ENCODE measurements around the gene PWWP2A.
"Not testable (repeated sequence)": the region's sequence is repeated elsewhere in the genome, so short reads cannot be mapped to it uniquely, and the experiment has no call there.

Gene PWWP2A

DNA sequence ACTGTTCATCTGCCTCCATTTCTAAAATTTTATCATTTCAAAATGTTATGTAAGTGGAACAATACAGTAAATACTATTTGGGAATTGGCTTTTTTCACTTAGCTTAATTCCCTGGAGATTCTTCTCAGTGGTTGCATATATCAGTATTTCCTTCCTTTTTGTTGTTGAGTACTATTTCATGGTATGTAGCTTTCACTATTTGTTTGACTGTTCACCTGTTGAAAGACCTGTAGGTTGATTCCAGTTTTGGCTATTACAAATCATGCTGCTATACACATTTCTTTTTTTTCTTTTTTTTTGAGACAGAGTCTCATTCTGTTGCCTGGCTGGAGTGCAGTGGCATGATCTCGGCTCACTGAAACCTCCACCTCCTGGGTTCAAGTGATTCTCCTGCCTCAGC is 33.0 kb upstream of the PWWP2A start:
- in situ Hi-C loops (cut with HindIII; ENCODE audit: low sequenced_read_pairs): no loop called here
- TF ChIP-seq, protein P1, sequence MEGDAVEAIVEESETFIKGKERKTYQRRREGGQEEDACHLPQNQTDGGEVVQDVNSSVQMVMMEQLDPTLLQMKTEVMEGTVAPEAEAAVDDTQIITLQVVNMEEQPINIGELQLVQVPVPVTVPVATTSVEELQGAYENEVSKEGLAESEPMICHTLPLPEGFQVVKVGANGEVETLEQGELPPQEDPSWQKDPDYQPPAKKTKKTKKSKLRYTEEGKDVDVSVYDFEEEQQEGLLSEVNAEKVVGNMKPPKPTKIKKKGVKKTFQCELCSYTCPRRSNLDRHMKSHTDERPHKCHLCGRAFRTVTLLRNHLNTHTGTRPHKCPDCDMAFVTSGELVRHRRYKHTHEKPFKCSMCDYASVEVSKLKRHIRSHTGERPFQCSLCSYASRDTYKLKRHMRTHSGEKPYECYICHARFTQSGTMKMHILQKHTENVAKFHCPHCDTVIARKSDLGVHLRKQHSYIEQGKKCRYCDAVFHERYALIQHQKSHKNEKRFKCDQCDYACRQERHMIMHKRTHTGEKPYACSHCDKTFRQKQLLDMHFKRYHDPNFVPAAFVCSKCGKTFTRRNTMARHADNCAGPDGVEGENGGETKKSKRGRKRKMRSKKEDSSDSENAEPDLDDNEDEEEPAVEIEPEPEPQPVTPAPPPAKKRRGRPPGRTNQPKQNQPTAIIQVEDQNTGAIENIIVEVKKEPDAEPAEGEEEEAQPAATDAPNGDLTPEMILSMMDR (IDR thresholded peaks at IDR 0.05; ENCODE audit: low read depth, low read length): no peak
- no peak for DNase-seq (ENCODE audit: low read depth, low spot score)
- no peak overlapping the region for H3K4me3 ChIP-seq (ENCODE audit: low read depth, low read length)

GRCh38 chr5:160151017-160151416 is 31.8 kb upstream of the PWWP2A start:
- in situ Hi-C loops (cut with HindIII; ENCODE audit: low sequenced_read_pairs): no loop called here
- no peak for DNase-seq (ENCODE audit: low read depth, low spot score)
- H3K4me3 ChIP-seq (ENCODE audit: low read depth, low read length): no peak overlapping the region
- TF ChIP-seq, protein P1 (IDR thresholded peaks at IDR 0.05; ENCODE audit: low read depth, low read length): no peak

DNA sequence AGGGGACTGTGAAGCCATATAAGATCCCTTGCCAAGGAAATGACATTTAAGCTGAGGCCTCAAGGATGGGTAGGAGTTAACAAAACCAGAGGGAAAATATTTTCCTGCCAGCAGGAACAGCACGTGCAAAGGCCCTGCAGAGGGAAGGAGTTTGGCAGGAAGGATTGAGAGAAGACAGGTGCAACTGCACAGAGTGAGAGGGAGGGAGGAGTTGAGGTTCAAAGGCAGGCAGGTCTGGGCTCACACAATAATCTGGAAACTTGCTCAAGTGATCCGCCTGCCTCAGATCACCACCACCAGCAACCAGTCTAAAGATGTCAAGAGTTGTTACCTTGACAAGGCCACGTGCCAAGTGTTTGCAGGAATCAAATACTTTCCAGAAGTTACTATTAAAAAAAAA is 31.1 kb upstream of the PWWP2A start:
- TF ChIP-seq, protein P1 (IDR thresholded peaks at IDR 0.05; ENCODE audit: low read depth, low read length): no peak
- DNase-seq (ENCODE audit: low read depth, low spot score): no peak
- in situ Hi-C loops (cut with HindIII; ENCODE audit: low sequenced_read_pairs): no loop called here
- no peak overlapping the region for H3K4me3 ChIP-seq (ENCODE audit: low read depth, low read length)

DNA sequence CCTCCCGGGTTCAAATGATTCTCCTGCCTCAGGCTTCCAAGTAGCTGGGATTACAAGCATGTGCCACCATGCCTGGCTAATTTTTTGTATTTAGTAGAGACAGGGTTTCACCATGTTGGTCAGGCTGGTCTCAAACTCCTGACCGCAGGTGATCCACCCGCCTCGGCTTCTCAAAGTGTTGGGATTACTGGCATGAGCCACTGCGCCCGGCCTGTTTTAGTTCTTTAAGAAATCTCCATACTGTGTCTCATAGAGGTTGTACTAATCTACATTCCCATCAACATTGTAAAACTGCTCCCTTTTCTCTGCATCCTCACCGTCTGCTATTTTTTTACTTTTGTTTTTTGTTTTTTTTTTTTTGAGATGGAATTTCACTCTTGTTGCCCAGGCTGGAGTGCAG is 25.2 kb upstream of the PWWP2A start:
- in situ Hi-C loops (cut with HindIII; ENCODE audit: low sequenced_read_pairs); H3K4me3 ChIP-seq (ENCODE audit: low read depth, low read length); DNase-seq (ENCODE audit: low read depth, low spot score): not testable (repeated sequence)

GRCh38 chr5:160134332-160134731 is 15.1 kb upstream of the PWWP2A start:
- no peak overlapping the region for H3K4me3 ChIP-seq (ENCODE audit: low read depth, low read length)
- DNase-seq (ENCODE audit: low read depth, low spot score): no peak
- TF ChIP-seq, protein P1 (IDR thresholded peaks at IDR 0.05; ENCODE audit: low read depth, low read length): no peak
- in situ Hi-C loops (cut with HindIII; ENCODE audit: low sequenced_read_pairs): no loop called here

DNA sequence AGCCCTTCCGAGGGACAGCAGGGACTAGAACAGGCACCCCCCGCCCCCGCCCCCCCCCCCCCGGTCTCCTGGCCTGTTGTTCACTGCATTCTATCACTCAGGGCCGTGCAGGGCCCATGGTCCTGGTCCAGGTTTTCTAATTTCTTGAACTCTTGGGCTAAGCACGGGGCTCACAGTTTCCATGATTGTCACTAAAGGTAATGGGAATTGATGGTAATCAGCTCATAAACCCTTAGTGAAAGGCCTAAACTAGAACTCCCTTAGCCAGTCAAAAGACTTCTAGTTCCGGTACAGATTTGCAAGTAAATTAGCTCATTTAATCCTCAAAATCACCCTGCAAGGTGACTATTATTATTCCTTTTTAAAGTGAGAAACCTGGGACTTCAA is 14.7 kb upstream of the PWWP2A start:
- TF ChIP-seq, protein P1 (IDR thresholded peaks at IDR 0.05; ENCODE audit: low read depth, low read length): no peak
- DNase-seq (ENCODE audit: low read depth, low spot score): peak; percentile 9
- in situ Hi-C loops (cut with HindIII; ENCODE audit: low sequenced_read_pairs): no loop called here
- H3K4me3 ChIP-seq (ENCODE audit: low read depth, low read length): no peak overlapping the region

DNA sequence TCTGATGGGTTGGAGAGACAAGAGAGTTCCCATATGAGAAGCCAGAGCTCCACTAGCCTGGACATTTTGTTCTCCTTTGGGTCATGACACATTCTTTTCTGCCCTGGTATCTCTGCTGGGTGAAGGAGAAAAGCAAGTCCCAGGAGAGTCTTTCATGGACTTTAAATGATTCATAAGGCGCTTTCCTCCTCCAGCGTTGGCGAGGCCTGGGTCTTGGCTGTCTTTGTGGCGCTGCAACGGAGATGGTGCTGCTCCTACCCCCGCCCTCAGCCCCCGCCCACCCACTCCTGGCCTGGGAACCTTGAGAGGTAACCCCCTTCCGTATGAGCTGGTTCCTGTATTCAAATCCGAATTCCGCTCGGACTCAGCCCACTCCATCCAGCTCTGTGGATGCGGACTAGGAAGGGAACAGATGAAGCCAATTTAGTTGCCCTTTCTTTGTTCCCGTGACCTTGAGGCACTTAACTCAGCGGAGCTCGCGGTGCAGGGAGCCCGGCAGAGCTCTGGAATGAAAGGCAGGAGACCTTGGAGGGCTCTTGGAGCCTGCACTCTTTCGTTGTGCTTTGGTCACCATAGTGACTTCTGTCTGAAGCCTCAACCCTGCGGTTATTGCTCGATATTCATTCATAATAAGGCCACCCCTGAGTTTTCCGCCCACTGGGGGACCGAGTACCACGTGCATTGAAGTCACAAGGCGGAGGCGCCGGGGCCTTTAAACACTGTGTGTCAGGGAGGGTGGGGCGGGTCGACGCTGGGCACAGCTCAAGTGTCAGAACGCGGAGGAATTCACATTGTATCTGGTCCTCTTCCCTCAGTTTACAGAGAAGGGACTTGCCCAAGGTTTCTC is 14.0 kb upstream of the PWWP2A start:
- in situ Hi-C loops (cut with HindIII; ENCODE audit: low sequenced_read_pairs): no loop called here
- TF ChIP-seq, protein P1 (IDR thresholded peaks at IDR 0.05; ENCODE audit: low read depth, low read length): no peak
- H3K4me3 ChIP-seq (ENCODE audit: low read depth, low read length): no peak overlapping the region
- DNase-seq (ENCODE audit: low read depth, low spot score): peak; percentile 77
